Activated naive CD8-positive, alpha-beta T cell treated with anti-CD3 and anti-CD28 coated beads for 36 hours (primary cell): ENCODE data around the gene TTC19. TPM values are rescaled to one million over a fixed set of nuclear protein-coding genes. Genes with fewer than 3 reads are reported as not detected.

Source experiments
- DNase-seq: peaks from one replicate; pipeline ENCODE4 v3.0.0; 2021
- H3K27ac Mint-ChIP-seq: one replicate; pipeline ENCODE4 v1.8.0; 2022; ENCODE audit warnings: mild to moderate bottlenecking, moderate library complexity, mixed read lengths
- H3K27me3 Mint-ChIP-seq: one replicate; pipeline ENCODE4 v1.8.0; 2022; ENCODE audit warnings: mild to moderate bottlenecking, mixed read lengths
- H3K36me3 Mint-ChIP-seq: one replicate; pipeline ENCODE4 v1.8.0; 2021; ENCODE audit warnings: mild to moderate bottlenecking, mixed read lengths
- H3K4me1 Mint-ChIP-seq: one replicate; pipeline ENCODE4 v1.8.0; 2021; ENCODE audit warnings: mixed read lengths
- H3K4me3 Mint-ChIP-seq: one replicate; pipeline ENCODE4 v1.8.0; 2022; ENCODE audit warnings: mild to moderate bottlenecking, moderate library complexity, mixed read lengths
- H3K9me3 Mint-ChIP-seq: one replicate; pipeline ENCODE4 v1.8.0; 2022; ENCODE audit warnings: mixed read lengths
- total RNA-seq, 2 experiments: library from RNA; stranded (reverse); gene quantifications; one replicate each; pipeline ENCODE4 v1.2.3, GENCODE V29; 2021

Gene TTC19, protein sequence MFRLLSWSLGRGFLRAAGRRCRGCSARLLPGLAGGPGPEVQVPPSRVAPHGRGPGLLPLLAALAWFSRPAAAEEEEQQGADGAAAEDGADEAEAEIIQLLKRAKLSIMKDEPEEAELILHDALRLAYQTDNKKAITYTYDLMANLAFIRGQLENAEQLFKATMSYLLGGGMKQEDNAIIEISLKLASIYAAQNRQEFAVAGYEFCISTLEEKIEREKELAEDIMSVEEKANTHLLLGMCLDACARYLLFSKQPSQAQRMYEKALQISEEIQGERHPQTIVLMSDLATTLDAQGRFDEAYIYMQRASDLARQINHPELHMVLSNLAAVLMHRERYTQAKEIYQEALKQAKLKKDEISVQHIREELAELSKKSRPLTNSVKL
- total RNA-seq, result 10 to 100 TPM; 39.7 to 41.2 TPM

DNA sequence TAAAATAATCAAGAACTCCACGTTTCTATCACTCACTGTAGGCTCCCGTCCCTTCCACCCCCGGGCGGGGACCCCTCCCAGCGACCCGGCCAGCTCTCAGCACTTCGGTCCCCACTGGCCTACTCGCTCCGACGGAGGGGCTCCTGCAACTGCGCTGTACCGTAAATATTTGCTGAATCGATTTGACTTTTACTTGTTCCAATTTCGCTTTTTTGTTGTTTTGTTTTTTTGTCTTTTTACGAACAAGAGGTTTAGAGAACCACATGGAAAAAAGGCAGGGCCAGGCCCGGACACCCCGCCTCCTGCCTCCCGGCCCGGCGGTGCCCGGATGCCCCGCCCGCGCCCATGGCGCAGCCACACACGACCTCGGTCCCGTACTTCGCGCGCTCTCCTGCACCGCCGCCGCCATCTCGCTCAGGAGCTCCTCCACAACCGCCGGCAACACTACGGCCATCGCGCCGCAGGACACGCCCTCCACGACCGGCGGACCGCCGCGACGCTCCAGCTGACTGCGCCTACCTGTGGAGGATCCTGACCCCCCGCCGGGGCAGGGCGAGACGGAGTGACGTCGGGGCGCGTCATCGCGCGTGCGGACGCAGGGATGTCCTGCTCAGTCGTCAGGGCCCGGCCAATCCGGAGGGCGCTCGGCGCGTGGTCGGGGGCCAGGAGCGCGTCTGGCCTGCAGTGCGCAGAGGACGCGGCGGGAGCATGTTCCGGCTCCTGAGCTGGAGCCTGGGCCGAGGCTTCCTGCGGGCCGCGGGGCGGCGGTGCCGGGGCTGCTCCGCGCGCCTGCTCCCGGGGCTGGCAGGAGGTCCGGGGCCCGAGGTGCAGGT, at the start of gene TTC19, which contains the start of gene ZSWIM7:
Gene TTC19 (plus strand): TSS at position 684 of the 833 bp plus-strand sequence. CDS start 25 bp downstream, at position 709.
Gene ZSWIM7 (minus strand): TSS at position 564 of the 833 bp plus-strand sequence. CDS start 110 bp downstream, at position 454.
- peak; percentile 97 for DNase-seq
- Mint-ChIP-seq H3K4me3 (peak within 1 kb of the TSS; percentile 98), H3K27ac (peak within 1 kb of the TSS; percentile 98), H3K36me3 (peaks cover 44% of the 10 kb centered on the region), H3K27me3 (no peaks in the 10 kb centered on the region), H3K4me1 (peaks cover 30% of the 10 kb centered on the region), H3K9me3 (peaks cover 4% of the 10 kb centered on the region)

DNA sequence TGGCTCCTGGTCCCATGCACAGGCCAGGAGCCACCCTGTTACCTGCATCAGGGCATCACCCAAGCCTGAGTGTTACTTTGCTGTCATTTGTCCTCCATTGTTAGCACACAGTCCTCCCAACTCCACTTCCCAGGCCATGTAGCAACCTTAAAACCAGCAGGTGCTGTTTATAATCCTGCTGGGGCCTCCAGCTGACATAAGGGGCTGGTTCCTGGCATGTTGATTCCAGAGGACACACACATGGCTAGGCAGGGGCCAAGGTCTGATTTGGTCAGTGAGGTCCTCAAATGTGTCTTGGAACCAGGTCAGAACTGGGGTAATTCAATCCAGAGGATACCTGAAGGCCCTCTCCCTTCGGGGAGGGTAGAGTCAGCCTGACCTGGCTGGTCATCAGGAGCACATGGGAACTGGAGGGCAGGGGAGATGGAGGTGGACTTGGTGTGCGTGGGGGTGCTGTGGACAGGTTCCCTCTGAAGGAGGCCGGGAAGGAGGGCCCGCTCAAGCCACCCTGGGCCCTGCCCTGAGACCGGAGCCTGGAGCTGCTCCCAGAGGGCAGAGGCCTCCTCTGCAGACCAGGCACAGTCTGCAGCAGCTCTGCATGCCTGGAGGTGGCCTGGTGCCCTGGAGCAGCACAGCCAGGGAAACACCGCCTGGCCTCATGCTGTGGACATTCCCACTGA, 48.1 kb upstream of the TTC19 start:
- Mint-ChIP-seq H3K27ac (no peak overlapping the region), H3K36me3 (no peaks in the 10 kb centered on the region), H3K27me3 (peaks cover 3% of the 10 kb centered on the region), H3K4me3 (no peak overlapping the region), H3K9me3 (no peaks in the 10 kb centered on the region), H3K4me1 (peaks cover 13% of the 10 kb centered on the region)
- DNase-seq, result no peak

DNA sequence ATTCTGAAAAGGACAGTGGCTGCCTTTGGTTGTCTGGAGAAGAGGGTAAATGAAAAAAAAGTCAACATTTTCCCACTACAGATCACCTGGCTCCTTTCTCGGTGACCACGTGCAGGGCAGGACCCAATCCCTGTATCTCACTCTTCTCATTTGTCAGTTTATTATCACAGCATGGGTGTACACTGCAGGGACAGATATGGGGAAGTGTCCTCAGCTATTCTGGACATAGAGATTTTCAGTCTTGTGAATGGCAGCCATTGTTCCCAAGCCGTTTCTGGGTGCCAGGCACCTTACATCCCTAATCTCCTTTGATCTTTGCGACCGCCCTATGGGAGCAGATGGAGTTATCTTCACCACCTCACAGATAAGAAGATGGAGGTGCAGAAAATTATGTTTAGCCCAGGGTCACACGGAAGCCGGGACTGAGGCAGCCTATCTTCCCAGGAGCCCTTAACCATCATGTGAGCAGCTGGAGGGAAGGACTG, 47.5 kb upstream of the TTC19 start:
- DNase-seq, result no peak
- Mint-ChIP-seq H3K4me3 (no peak overlapping the region), H3K27me3 (no peaks in the 10 kb centered on the region), H3K36me3 (no peaks in the 10 kb centered on the region), H3K4me1 (peaks cover 14% of the 10 kb centered on the region), H3K9me3 (no peaks in the 10 kb centered on the region), H3K27ac (no peak overlapping the region)

DNA sequence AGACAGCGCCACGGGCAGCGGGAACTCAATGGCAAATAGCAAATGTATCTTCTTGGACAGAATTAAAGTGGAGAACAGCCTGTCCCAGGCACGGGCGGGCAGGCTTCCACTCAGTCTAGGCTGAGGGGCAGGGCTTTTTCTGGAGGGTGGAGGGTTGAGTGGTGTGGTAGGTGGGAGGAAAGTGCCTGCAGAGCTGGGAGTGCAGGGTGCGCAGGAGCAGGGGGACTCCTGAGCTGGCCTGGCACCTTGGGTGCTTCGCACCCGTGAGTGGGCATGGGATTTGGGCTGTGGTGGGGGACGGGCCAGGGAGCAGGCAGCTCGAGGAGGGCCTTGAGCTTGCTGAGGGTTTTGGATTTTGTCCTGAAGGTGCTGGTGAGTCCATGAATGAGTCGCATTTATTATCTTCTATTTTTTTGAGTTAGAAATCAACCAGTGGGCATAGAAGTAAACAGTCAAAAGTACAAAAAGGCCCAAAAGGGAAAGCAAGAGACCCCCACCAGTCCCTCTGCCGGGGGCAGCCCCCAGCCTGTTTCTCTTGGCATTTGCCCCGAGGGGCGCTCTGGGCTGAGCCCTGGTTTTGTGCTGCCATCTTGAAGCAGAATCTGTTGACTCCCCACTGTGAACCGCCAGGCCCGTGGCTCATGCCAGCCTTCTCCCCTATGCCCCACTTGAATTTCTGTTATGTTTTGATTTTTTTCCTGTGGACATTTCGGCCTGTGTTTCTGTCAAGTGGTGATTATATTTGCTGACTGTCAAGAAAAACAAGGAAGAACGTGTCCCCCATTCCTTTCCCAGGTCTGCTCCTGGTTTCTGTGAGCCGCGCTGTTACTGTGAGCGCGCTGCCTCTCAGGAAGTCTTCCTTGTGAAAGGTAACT, 46.5 kb upstream of the TTC19 start:
- Mint-ChIP-seq H3K4me1 (peaks cover 18% of the 10 kb centered on the region), H3K9me3 (no peaks in the 10 kb centered on the region), H3K27ac (no peak overlapping the region), H3K36me3 (peaks cover 5% of the 10 kb centered on the region), H3K27me3 (no peaks in the 10 kb centered on the region), H3K4me3 (no peak overlapping the region)
- no peak for DNase-seq

DNA sequence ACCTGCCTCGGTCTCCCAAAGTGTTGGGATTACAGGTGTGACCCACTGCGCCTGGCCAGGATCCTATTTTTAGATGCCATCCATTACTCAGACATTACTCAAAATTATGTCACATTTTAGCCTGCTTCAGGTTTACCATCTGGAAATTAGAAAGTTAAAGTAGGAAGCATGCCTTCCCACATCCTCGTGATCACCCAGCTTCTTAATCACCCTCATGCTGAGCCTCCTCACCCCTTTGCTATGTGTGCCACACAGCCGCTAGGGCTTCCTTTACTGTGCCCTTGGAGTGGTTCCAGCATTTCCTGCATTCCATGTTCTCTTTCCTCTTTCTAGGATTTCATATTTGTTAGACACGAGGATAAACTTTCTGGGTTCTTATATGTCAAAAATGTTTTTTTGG, 45.4 kb upstream of the TTC19 start:
- H3K4me1 Mint-ChIP-seq, result peaks cover 27% of the 10 kb centered on the region
- H3K4me3 Mint-ChIP-seq, result no peak overlapping the region
- no peak overlapping the region for H3K27ac Mint-ChIP-seq
- no peaks in the 10 kb centered on the region for H3K9me3 Mint-ChIP-seq
- peaks cover 7% of the 10 kb centered on the region for H3K36me3 Mint-ChIP-seq
- no peaks in the 10 kb centered on the region for H3K27me3 Mint-ChIP-seq
- DNase-seq, result no peak

DNA sequence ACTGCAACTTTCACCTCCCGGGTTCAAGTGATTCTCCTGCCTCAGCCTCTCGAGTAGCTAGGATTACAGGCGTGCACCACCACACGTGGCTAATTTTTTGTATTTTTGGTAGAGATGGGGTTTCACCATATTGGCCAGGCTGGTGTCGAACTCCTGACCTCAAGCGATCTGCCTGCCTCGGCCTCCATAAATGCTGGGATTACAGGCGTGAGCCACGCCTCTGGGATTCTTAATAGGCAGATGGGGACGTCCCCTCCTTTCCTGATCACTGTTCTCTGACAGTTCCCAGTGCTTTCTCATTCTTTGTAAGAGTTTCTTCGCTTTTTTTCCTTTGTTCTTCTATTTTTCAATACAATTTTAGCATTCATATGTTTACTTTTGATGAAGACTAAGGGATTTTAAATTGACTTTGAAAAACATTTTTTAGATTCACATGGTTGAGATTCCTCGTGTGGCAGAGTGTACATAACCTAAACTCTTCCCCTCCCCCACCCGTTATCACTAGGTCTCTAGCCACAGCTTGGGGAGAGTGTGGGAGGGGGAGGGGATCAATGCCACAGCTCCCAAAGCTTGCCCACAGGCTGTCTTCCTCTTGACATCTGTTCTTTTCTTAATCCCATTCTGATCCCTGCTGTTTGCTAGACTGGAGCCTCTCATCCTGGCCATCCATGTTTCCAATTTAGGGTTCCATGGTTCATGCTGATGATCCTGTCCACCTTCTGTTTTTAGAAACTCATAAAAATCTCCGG, 43.7 kb upstream of the TTC19 start:
- H3K27me3 Mint-ChIP-seq, result no peaks in the 10 kb centered on the region
- no peaks in the 10 kb centered on the region for H3K9me3 Mint-ChIP-seq
- peaks cover 34% of the 10 kb centered on the region for H3K4me1 Mint-ChIP-seq

DNA sequence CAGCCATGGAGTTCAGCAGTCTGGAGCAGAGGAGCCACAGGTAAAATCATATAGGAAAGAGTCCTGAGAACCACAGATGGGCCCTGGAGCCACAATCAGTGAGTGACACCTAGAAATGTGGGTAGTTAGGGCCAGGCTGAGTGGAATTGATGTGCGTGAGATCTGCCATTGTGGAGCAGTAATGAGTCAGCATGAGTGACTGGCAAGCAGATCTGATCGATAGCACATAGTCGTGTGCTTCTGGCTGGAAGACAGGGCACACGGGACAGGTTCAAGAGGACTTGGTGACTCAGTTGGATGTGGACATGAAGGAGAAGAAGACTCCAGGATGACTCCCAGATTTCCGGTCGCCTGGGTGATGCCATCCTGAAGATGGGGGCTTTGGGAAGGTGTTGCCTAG, 42.4 kb upstream of the TTC19 start:
- Mint-ChIP-seq H3K4me3 (no peak overlapping the region), H3K27ac (no peak overlapping the region), H3K27me3 (no peaks in the 10 kb centered on the region), H3K4me1 (peaks cover 38% of the 10 kb centered on the region), H3K36me3 (peaks cover 7% of the 10 kb centered on the region), H3K9me3 (no peaks in the 10 kb centered on the region)
- DNase-seq, result peak; percentile 40

More for the DNA sequence above, 43.7 kb upstream of the TTC19 start:
- no peak overlapping the region for H3K27ac Mint-ChIP-seq
- peaks cover 7% of the 10 kb centered on the region for H3K36me3 Mint-ChIP-seq
- no peak for DNase-seq
- no peak overlapping the region for H3K4me3 Mint-ChIP-seq

DNA sequence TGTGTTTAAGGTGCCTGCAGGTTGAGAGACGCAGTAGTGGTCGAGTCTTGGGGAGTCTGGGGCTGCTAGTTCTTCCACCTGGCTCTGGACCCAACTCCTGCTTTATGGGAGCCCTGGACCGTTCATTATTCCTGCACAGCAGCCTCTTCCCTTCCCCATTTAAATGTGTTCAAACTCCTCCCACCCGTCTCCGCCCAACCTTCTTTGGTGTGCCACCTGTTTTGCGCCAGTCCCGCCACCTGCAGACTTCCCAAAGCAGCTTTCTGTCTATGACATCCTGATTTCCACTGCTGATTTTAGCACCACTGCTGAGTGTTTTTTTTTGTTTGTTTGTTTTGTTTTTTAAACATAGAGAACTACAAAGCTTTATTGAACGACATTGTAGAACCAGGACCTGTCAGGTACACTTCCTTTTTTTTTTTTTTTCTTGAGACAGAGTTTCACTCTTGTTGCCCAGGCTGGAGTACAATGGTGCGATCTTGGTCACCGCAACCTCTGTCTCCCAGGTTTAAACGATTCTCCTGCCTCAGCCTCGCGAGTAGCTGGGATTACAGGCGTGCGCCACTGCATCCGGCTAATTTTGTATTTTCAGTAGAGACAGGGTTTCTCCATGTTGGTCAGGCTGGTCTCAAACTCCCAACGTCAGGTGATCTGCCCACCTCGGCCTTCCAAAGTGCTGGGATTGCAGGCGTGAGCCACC, 41.9 kb upstream of the TTC19 start:
- peaks cover 7% of the 10 kb centered on the region for H3K36me3 Mint-ChIP-seq
- H3K27me3 Mint-ChIP-seq, result no peaks in the 10 kb centered on the region
- H3K27ac Mint-ChIP-seq, result no peak overlapping the region
- no peak for DNase-seq
- H3K9me3 Mint-ChIP-seq, result no peaks in the 10 kb centered on the region
- peaks cover 38% of the 10 kb centered on the region for H3K4me1 Mint-ChIP-seq
- no peak overlapping the region for H3K4me3 Mint-ChIP-seq

DNA sequence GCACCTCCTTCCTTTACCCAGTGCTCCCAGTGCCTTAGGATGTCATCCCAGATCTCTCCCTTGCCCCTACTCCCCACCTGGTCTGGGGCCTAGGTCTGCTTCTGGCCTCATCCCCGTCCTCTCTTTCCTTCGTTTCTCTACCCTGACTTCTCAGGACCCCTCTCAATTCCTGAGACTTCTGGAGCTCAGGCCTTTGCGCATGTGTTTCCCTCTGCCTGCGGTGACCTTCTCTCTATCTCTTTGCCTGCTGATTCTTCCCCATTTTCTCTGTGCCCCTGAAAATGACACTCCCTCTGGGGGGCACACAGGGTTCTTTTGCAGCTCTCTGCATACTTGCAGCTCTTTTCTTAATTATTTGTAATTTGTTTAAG, 41.2 kb upstream of the TTC19 start:
- H3K36me3 Mint-ChIP-seq, result peaks cover 7% of the 10 kb centered on the region
- H3K4me3 Mint-ChIP-seq, result peak overlapping the region; percentile 9
- peaks cover 40% of the 10 kb centered on the region for H3K4me1 Mint-ChIP-seq
- H3K27ac Mint-ChIP-seq, result peak overlapping the region; percentile 67
- no peaks in the 10 kb centered on the region for H3K9me3 Mint-ChIP-seq
- H3K27me3 Mint-ChIP-seq, result no peaks in the 10 kb centered on the region
- no peak for DNase-seq

DNA sequence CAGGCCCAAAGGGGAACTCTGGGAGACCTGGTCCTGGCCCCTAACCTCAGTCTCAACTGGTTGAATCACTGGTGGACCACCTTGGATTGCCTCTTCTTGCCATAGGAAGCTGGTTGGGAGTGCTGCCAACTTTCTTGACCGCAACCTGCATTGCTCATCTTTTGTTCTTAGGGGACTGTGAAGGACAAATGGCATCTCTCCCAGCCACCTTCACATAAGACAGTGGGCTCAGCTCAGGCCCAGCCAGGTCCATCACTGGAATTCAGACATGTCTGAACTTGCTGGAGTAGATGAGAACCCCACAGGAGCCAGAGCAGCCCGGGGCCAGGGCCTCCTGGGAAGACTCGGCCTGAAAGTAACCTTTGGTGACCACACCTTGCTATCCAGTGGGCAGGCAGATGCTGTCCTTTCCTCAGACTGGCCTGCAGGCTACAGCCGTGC, 35.9 kb upstream of the TTC19 start:
- Mint-ChIP-seq H3K36me3 (no peaks in the 10 kb centered on the region), H3K27ac (no peak overlapping the region), H3K4me3 (no peak overlapping the region), H3K4me1 (peaks cover 46% of the 10 kb centered on the region), H3K9me3 (no peaks in the 10 kb centered on the region), H3K27me3 (no peaks in the 10 kb centered on the region)
- DNase-seq, result no peak

DNA sequence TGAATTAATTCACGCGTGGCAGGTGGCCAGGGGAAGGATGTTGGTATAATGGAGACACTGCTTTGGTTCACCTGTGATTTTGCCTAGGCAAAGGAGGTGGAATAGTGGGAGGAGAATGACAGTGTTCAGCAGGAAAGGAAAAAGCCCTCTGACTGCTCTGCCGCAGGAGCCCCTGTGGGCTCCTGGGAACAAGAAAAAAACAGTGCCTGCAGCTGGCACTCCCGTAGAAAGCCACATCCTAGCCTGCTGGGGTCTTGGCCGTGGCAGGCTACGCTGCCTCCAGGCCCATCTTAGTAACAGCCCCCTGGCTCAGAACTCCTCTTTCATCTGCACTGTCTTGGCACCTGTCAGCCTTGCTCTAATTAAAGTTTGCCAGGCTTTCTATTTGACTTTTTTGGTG, 34.1 kb upstream of the TTC19 start:
- peaks cover 39% of the 10 kb centered on the region for H3K4me1 Mint-ChIP-seq
- H3K9me3 Mint-ChIP-seq, result no peaks in the 10 kb centered on the region
- no peak for DNase-seq
- H3K4me3 Mint-ChIP-seq, result no peak overlapping the region
- no peaks in the 10 kb centered on the region for H3K36me3 Mint-ChIP-seq
- H3K27ac Mint-ChIP-seq, result no peak overlapping the region
- H3K27me3 Mint-ChIP-seq, result no peaks in the 10 kb centered on the region

DNA sequence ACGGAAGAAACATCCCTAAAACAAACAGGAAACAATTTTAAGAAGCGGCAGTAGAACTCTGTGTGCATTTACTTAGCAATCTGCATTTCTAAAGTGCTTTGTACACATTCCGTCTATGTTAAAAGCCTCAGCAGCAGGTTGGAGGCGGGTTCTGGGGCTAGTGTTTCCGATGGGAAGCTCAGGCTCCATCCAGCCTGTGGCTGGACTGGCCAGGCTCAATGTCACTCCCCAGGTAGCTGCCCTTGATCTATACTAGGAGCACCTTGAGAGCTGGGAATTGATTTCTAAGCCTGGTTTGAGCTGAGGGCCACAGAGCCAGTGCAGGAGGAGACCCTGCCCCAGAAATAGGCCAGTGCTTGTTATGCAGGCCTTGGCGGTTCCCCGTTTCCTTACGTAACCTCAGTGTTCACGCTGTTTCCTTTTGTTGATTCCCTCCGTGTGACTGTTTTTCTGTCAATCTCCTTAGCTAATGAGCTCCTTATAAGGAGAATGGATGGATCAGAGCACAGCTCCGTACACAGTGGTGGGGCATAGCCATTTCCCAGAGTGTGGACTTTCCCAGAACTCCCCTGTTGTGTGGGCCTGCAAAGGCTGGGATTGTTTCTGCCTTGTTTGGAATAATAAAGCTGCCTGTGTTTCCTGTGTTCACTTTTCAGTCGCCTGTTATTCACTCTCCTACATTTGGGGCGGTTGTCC, 33.3 kb upstream of the TTC19 start:
- no peak for DNase-seq
- peak overlapping the region; percentile 10 for H3K27ac Mint-ChIP-seq
- H3K36me3 Mint-ChIP-seq, result no peaks in the 10 kb centered on the region
- H3K4me1 Mint-ChIP-seq, result peaks cover 37% of the 10 kb centered on the region
- peak overlapping the region; percentile 22 for H3K4me3 Mint-ChIP-seq
- H3K27me3 Mint-ChIP-seq, result no peaks in the 10 kb centered on the region
- H3K9me3 Mint-ChIP-seq, result no peaks in the 10 kb centered on the region

DNA sequence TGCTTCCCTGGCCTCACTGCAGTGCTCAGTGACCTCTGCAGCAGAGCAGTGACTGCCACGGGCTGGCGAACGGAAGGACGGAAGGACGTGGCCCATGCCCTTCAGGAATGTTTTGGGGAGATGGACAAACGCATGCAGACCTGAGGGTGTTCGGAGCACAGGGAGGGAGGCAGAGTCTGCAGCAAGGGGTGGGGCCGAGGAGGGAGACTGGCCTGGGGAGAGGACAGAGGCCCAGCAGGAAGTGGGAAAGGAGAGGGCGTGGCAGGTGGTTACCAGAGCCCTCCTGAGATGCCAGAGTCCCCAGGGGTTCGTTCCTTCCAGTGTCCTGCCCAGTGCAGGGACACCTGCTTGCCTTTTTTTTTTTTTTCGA, 32.8 kb upstream of the TTC19 start:
- H3K4me1 Mint-ChIP-seq, result peaks cover 35% of the 10 kb centered on the region
- no peaks in the 10 kb centered on the region for H3K27me3 Mint-ChIP-seq
- H3K36me3 Mint-ChIP-seq, result no peaks in the 10 kb centered on the region
- H3K27ac Mint-ChIP-seq, result peak overlapping the region; percentile 10
- peak overlapping the region; percentile 22 for H3K4me3 Mint-ChIP-seq
- DNase-seq, result no peak
- no peaks in the 10 kb centered on the region for H3K9me3 Mint-ChIP-seq
